Measurements from ENCODE around the gene MAMDC2. TPM values are rescaled to one million over a fixed set of nuclear protein-coding genes. Genes with fewer than 3 reads are reported as not detected.

MAMDC2 gene
- total and polyA plus RNA-seq, 2 of the 4 experiments (the other 2 are of a cell fraction), result 5.0 to 5.2 TPM

GRCh38 chr9:70260007-70260443 is 216.4 kb downstream of the MAMDC2 start:
- H2BK120ac ChIP-seq (ENCODE audit: low read depth, low read length), result no peak overlapping the region
- H3K4me3 ChIP-seq (ENCODE audit: insufficient read depth, low read depth, low read length), result peak overlapping the region; percentile 75
- DNase-seq (no peak), ATAC-seq (ENCODE audit: low read depth) (no peak)
- peak overlapping the region; percentile 89; the same call in 1 of the 2 replicates for H3K27ac ChIP-seq (ENCODE audit: insufficient read depth, low read length)
- no peak overlapping the region for H4K8ac ChIP-seq (ENCODE audit: low read depth in 2 of 2, low read length in 2 of 2)
- no peak overlapping the region for H2BK20ac ChIP-seq (ENCODE audit: low read depth, low read length)
- H3K18ac ChIP-seq (ENCODE audit: low read depth, low read length), result no peak overlapping the region
- H4K91ac ChIP-seq (ENCODE audit: insufficient read depth, low read depth, low read length), result no peak overlapping the region; the same call in 1 of the 2 replicates
- no peak overlapping the region for H3K14ac ChIP-seq (replicated peaks; ENCODE audit: low read depth, low read length)
- dilution Hi-C loops (cut with HindIII; ENCODE audit: low sequenced_read_pairs, unreplicated experiment), result no loop called here
- no TSS peak for BruUV-seq (replicated peaks)
- H2AK9ac ChIP-seq (replicated peaks; ENCODE audit: low read depth, low read length, poor library complexity), result no peak overlapping the region
- peaks cover 6% of the 10 kb centered on the region for H3K9me1 ChIP-seq (ENCODE audit: insufficient read depth, low read length)
- 98% methylated on average over 14 of the region's 30 CpGs; no CpG with 5 or more reads in 1 of the 2 experiments for WGBS, 2 experiments (ENCODE audit: extremely low coverage in 2 of 2, insufficient read length in 1 of 2)
- no peaks in the 10 kb centered on the region for H3K27me3 ChIP-seq (ENCODE audit: control insufficient read depth, insufficient read depth, low read length)
- H2BK15ac ChIP-seq (ENCODE audit: low read depth, low read length), result no peak overlapping the region
- H3K4me1 ChIP-seq (ENCODE audit: control insufficient read depth, insufficient read depth, low read length), result peaks cover 26% of the 10 kb centered on the region
- in situ Hi-C loops (cut with MboI; ENCODE audit: low sequenced_read_pairs), result no loop called here
- peaks cover 17% of the 10 kb centered on the region for H3K36me3 ChIP-seq (ENCODE audit: control insufficient read depth, insufficient read depth, low read length)
- ChIA-PET CTCF (no interaction called here), POLR2A (ENCODE audit: unreplicated experiment) (no interaction called here)
- H3K4ac ChIP-seq (ENCODE audit: low read depth, low read length), result no peak overlapping the region
- 0 out of 2 replicates have a peak, but pooled peaks cover 2% of the 10 kb centered on the region for H3K9me3 ChIP-seq (ENCODE audit: control insufficient read depth, insufficient read depth, low read length)
- H3K4me2 ChIP-seq (ENCODE audit: low read depth, low read length), result peak overlapping the region; percentile 75
- H2AFZ ChIP-seq (replicated peaks; ENCODE audit: low read length, poor library complexity), result no peak overlapping the region
- peaks cover 21 to 72% of the 10 kb centered on the region in 2 experiments for H3K79me1 ChIP-seq (ENCODE audit: low read depth in 1 of 2, low read length in 2 of 2)
- TF ChIP-seq, protein P1, sequence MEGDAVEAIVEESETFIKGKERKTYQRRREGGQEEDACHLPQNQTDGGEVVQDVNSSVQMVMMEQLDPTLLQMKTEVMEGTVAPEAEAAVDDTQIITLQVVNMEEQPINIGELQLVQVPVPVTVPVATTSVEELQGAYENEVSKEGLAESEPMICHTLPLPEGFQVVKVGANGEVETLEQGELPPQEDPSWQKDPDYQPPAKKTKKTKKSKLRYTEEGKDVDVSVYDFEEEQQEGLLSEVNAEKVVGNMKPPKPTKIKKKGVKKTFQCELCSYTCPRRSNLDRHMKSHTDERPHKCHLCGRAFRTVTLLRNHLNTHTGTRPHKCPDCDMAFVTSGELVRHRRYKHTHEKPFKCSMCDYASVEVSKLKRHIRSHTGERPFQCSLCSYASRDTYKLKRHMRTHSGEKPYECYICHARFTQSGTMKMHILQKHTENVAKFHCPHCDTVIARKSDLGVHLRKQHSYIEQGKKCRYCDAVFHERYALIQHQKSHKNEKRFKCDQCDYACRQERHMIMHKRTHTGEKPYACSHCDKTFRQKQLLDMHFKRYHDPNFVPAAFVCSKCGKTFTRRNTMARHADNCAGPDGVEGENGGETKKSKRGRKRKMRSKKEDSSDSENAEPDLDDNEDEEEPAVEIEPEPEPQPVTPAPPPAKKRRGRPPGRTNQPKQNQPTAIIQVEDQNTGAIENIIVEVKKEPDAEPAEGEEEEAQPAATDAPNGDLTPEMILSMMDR (conservative IDR thresholded peaks at IDR 0.05; ENCODE audit: low read depth, low read length), result no peak
- no peak for TF ChIP-seq RFX5 (IDR thresholded peaks at IDR 0.05; ENCODE audit: low read depth, low read length)
- peak; percentile 45 for TF ChIP-seq CEBPB (IDR thresholded peaks at IDR 0.05; ENCODE audit: low read depth, low read length)
- TF ChIP-seq MAFK (IDR thresholded peaks at IDR 0.05; ENCODE audit: low read depth, low read length), result no peak
- TF ChIP-seq ELK1 (IDR thresholded peaks at IDR 0.05; ENCODE audit: borderline replicate concordance, low read depth, low read length), result no peak
- H3K9ac ChIP-seq (ENCODE audit: low read depth, low read length), result no peak overlapping the region
- peaks cover 25% of the 10 kb centered on the region for H4K20me1 ChIP-seq (ENCODE audit: insufficient read depth, low read length)
- H4K5ac ChIP-seq (ENCODE audit: low read depth, low read length), result no peak overlapping the region
- intact Hi-C loops (cut with micrococcal nuclease), result no loop called here
- 0 out of 2 replicates have a peak overlapping the region, but pooled peaks have one; percentile 12 for H2AK5ac ChIP-seq (ENCODE audit: low read depth, low read length)
- H3K23ac ChIP-seq (ENCODE audit: low read depth, low read length), result no peak overlapping the region
- no peak overlapping the region for H2BK5ac ChIP-seq (ENCODE audit: low read depth, low read length, poor library complexity, severe bottlenecking)
- no peak overlapping the region for H3K56ac ChIP-seq (ENCODE audit: extremely low read depth, insufficient read depth, low read length)

Measured in IMR-90 (cell line).